Middle frontal gyrus (tissue), 1 donor: Measurements from ENCODE around the gene PGLYRP3.
"Not testable (repeated sequence)": the region's sequence is repeated elsewhere in the genome, so short reads cannot be mapped to it uniquely, and the experiment has no call there.

Source experiments
- DNase-seq: peaks from one replicate; pipeline ENCODE4 v3.0.0-alpha.2; 2015; ENCODE audit warnings: low spot score; ENCODE audit errors: extremely low spot score

Gene PGLYRP3

DNA sequence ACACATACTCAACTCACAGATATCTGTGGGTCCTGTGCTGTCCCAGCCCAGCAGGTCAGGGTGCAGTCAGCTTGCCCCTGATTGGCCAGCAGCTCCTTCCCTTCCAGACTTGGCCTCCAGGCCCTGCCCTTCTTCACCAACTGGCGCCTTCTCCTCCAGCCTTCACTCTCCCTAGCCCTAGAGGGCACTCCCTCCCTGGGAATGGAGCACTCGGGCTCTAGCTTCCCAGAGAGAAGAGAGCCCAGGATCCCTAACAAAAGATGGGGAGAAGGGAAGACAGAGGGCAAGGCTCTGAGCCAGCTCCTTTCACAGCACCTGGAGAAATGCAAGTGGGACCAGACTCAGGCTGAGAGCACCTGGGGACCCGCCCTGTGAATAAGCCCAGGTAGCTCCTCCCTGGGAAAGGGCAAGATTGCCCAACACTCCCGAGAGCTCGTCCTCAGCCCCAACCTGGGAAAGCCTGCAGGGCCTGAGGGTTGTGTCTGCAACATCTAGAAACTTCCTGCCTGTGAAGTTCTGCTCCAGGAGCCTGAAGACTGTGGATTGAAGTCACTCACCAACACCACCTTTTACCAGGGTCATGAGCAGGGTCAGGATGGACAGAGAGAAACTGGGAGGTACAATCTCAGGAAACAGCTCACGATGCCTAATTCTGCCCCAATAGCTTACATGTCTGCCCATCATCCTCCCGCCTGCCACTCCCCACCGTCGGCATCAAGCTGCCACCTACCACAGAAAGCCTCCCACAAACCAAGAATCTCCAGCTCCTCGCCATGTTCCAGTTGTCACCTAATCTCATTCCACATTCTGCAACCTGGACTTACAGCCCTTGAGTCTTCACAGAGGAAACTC, 36.0 kb upstream of the PGLYRP3 start, which contains the start of gene PGLYRP4:
PGLYRP4 (minus strand) TSS at position 331 of the 852 bp plus-strand sequence. CDS start 909 bp downstream, outside the sequence.
- DNase-seq, result no peak

GRCh38 chr1:153347856-153348255, 35.1 kb upstream of the PGLYRP3 start:
- no peak for DNase-seq

- not testable (repeated sequence) for DNase-seq
These were observed 34.3 kb upstream of the PGLYRP3 start for GRCh38 chr1:153347049-153347448.

- no peak for DNase-seq
These were observed 33.4 kb upstream of the PGLYRP3 start for GRCh38 chr1:153346077-153346723.

DNA sequence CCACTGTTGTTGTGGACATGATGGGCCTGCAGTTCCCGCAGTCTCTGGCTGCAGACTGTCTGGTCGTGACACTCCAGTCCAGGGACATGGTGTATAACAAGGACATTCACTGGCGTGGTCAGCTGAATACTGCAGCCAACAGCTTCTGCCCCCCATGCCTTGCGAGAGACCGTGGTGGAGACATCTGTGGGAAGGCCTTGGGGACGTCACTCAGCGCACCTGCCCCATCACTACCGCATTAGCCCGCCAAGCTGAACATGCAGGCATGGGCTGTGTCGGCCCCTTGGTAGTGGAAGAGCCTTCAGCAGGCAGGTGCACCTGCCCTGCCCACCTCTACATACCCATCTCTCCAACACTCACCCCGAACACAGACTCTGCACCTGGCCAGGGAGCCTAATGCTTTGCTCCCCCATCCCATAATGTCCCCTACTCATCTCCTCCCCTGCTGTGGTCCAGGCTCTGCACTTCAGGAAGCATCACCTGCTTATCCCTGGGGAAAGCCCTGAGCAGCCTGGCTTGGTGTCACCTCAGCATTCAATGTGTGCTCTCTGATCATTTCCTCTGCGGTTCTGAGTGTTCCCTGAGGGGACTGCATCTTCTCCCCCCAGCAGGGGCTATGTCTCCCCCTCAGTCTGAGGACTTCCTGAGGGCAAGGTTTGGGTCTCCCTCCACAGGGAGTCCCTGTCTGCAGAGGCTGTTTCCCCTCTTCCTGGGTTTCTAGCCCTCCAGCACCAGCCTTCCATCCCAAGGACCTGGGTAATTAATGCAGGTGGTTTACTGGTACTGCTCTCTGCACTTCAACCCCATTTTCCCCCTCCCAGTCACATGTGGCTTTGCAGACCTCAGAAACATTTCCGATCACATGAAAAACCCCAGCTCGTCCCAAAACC, 32.7 kb upstream of the PGLYRP3 start:
- no peak for DNase-seq

- DNase-seq, result no peak
These were observed 31.9 kb upstream of the PGLYRP3 start for GRCh38 chr1:153344718-153345025.

DNA sequence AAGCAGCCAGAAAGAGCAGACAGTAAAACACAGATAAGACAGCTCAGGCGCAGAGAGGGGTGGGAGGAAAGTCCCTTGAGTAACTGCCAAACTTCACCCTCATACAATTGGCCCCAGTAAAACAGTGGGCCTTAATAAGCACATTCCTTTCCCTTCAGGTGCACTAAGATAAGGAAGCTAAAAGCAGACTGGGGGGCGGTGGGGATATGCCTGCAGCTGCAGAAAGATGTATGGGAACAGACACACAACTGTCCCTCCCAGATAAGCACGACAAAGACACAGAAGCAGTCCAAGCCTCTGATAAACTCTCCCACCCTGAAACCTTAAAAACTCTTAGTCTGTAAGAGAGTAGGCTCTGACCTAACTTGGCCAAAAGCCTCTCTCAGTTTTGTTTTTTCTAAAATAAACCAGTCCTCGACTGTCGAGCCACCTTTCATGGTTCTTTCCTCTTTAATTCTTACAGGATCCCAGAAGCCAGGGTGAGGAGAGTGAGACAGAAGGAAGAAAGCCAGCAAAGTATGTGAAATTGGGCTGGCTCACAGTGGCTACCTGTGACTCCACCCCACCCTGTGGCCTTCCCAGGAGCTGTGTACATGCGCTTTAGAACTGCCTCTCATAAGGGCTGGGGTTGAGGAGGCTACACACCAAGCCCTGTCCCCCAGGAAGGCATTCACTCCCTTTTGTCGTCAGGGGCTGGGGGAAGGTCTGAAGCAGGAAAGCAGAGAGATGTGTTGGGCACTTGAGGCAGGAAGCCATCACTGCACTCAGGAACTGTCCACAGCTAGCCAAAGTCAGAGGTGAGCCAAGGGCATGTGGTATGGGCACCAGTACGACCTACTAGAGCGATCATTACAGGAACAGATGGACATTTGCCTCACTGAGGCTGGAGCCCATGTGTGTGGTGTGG, 31.3 kb upstream of the PGLYRP3 start:
- DNase-seq, result no peak

- DNase-seq, result no peak
These were observed 30.4 kb upstream of the PGLYRP3 start for GRCh38 chr1:153343040-153343681.

- no peak for DNase-seq
These were observed 29.4 kb upstream of the PGLYRP3 start for GRCh38 chr1:153342178-153342577.

GRCh38 chr1:153341431-153341934, 28.7 kb upstream of the PGLYRP3 start:
- no peak for DNase-seq

DNA sequence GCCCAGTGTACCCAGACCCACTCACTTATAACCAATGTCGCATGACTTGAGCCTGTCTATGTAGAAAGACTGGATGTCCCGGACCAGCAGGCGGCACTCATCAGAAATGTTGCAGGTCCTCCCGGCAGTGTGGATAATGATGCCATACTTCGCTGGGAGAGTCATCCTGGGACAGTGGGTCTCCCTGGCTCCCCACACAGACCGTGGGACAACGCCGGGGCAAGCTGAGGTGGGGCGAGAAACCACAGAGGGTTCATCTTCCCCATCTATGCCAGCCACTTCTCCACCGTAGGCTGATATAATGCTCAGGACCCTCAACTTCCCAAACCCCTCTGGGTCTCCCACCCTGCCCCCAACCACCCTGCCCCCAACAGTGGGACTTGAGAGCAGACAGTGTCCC, 27.6 kb upstream of the PGLYRP3 start:
- no peak for DNase-seq

- no peak for DNase-seq
These were observed 27.1 kb upstream of the PGLYRP3 start for GRCh38 chr1:153339802-153340201.

GRCh38 chr1:153337980-153338853, 25.5 kb upstream of the PGLYRP3 start:
- no peak for DNase-seq

GRCh38 chr1:153336650-153337049, 23.9 kb upstream of the PGLYRP3 start:
- no peak for DNase-seq

DNA sequence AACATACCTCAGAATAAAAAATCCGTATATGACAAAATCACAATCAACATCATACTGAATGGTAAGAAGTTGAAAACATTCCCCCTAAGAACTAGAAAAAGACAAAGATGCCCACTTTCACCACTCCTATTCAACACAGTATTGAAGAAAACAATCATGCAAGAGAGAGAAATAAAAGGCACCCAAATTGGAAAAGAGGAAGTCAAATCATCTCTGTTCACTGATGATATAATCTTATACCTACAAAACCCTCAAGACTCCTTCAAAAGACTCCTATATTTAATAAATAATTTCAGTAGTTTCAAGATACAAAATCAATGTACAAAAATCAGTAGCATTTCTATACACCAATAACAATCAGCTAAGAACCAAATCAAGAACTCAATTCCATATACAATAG, 21.1 kb upstream of the PGLYRP3 start:
- DNase-seq, result no peak

DNA sequence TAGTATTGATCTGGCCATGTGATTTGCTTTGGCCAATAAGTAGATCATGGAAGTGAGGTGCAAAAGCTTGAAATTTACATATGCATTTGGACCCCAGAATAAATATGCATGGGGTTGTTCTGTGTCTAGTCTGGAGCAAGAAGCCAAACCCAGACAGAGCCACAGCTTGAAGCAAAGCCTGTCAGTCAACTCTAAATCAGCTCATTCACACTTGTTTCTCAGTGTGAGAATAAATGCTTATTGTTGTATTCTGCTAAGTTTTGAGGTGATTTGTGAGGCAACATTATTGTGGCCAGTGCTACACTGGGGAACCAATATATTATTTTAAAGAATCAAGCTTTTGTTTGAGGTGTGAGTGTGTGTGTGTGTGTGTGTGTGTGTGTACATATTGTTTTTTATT, 12.2 kb upstream of the PGLYRP3 start:
- no peak for DNase-seq

GRCh38 chr1:153322568-153322967, 9.8 kb upstream of the PGLYRP3 start:
- DNase-seq, result no peak

DNA sequence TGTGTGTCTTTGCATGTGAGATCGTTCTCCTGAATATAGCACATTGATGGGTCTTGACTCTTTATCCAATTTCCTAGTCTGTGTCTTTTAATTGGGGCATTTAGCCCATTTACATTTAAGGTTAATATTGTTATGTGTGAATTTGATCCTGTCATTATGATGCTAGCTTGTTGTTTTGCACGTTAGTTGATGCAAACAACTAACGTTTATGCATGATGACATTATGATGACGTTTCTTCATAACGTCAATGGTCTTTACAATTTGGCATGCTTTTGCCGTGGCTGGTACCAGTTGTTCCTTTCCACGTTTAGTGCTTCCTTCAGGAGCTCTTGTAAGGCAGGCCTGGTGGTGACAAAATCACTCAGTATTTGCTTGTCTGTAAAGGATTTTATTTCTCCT, 5.4 kb upstream of the PGLYRP3 start:
- DNase-seq, result not testable (repeated sequence)

DNA sequence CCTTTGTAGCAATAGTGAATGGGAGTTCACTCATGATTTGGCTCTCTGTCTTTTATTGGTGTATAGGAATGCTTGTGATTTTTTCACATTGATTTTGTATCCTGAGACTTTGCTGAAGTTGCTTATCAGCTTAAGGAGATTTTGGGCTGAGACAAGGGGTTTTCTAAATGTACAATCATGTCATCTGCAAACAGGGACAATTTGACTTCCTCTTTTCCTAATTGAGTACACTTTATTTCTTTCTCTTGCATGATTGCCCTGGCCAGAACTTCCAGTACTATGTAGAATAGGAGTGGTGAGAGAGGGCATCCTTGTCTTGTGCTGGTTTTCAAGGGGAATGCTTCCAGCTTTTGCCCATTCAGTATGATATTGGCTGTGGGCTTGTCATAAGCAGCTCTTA, 3.3 kb upstream of the PGLYRP3 start:
- not testable (repeated sequence) for DNase-seq
